HepG2 (cell line): Measurements from ENCODE around the gene CHST11.

Experiments used
- AGO2 ChIP-seq: fragments of 200-400 bp; formaldehyde crosslinking; optimal IDR thresholded peaks from 2 replicates; pipeline ENCODE3; 2017; ENCODE audit warnings: mild to moderate bottlenecking, low read depth, low read length, moderate library complexity
- CTCF ChIP-seq: sonication (generic); formaldehyde crosslinking; IDR thresholded peaks from 2 replicates; pipeline ENCODE4 v1.5.0; 2020; ENCODE audit warnings: mild to moderate bottlenecking, missing genetic modification reagents, moderate library complexity
- KLF13 ChIP-seq: sonication (generic); formaldehyde crosslinking; IDR thresholded peaks from 2 replicates; pipeline ENCODE4 v1.4.0; 2020; ENCODE audit warnings: mild to moderate bottlenecking, missing genetic modification reagents
- MLX ChIP-seq: IDR thresholded peaks from 2 replicates; pipeline ENCODE4 v1.6.1; 2016
- POLR2A ChIP-seq, 2 experiments: IDR thresholded peaks; 2 replicates each; pipeline ENCODE4 v1.6.1; 2011; ENCODE audit warnings: low read depth in 2 of 2, low read length in 2 of 2, mild to moderate bottlenecking in 1 of 2, moderate library complexity in 1 of 2; ENCODE audit not compliant: insufficient read depth in 1 of 2
- PRDM10 ChIP-seq: sonication (generic); formaldehyde crosslinking; IDR thresholded peaks from 2 replicates; pipeline ENCODE4 v1.4.0; 2020; ENCODE audit warnings: low read depth, missing genetic modification reagents
- ZNF460 ChIP-seq: sonication (generic); formaldehyde crosslinking; IDR thresholded peaks from 2 replicates; pipeline ENCODE4 v1.5.1; 2020; ENCODE audit warnings: missing genetic modification reagents, mild to moderate bottlenecking, borderline replicate concordance
- ZNF720 ChIP-seq: sonication (generic); formaldehyde crosslinking; IDR thresholded peaks from 2 replicates; pipeline ENCODE4 v1.4.0; 2020; ENCODE audit warnings: missing genetic modification reagents
- ZSCAN12 ChIP-seq: sonication (generic); formaldehyde crosslinking; IDR thresholded peaks from 2 replicates; pipeline ENCODE4 v1.9.0; 2021; ENCODE audit warnings: mild to moderate bottlenecking, missing genetic modification reagents

- TF ChIP-seq MLX (CRISPR knock-in tag) (no peak), ZSCAN12 (CRISPR knock-in tag) (no peak), ZNF720 (CRISPR knock-in tag) (no peak), CTCF (CRISPR knock-in tag) (no peak), ZNF460 (CRISPR knock-in tag) (no peak), AGO2 (no peak), POLR2A (IDR thresholded peaks at IDR 0.05; ENCODE audit: insufficient read depth in 1 of 2, low read depth in 2 of 2, low read length in 2 of 2) (no peak), PRDM10 (CRISPR knock-in tag) (no peak), KLF13 (no peak)
Measured at GRCh38 chr12:104729091-104729490, 272.3 kb downstream of the CHST11 start.
